ENCODE results near the gene MSRB3.

The MSRB3 gene

GRCh38 chr12:65391711-65392110, 113.2 kb downstream of the MSRB3 start:
- DNase-seq, result no peak

GRCh38 chr12:65392491-65392890, 114.0 kb downstream of the MSRB3 start:
- no peak for DNase-seq

- no peak for DNase-seq
Observed at GRCh38 chr12:65403188-65403587, 124.7 kb downstream of the MSRB3 start.

GRCh38 chr12:65407388-65408149, 129.1 kb downstream of the MSRB3 start:
- DNase-seq, result no peak

- DNase-seq, result no peak
Observed at GRCh38 chr12:65408441-65408840, 130.0 kb downstream of the MSRB3 start.

- no peak for DNase-seq
Observed at GRCh38 chr12:65409726-65410125, 131.2 kb downstream of the MSRB3 start.

- DNase-seq, result no peak
Observed at GRCh38 chr12:65411171-65411570, 132.7 kb downstream of the MSRB3 start.

- DNase-seq, result no peak
Observed at GRCh38 chr12:65414526-65414925, 136.0 kb downstream of the MSRB3 start.

- DNase-seq, result no peak
Observed at GRCh38 chr12:65415826-65416225, 137.3 kb downstream of the MSRB3 start.

GRCh38 chr12:65419284-65420072, 141.0 kb downstream of the MSRB3 start:
- DNase-seq, result no peak

GRCh38 chr12:65420941-65421340, 142.5 kb downstream of the MSRB3 start:
- DNase-seq, result no peak

- DNase-seq, result no peak
Observed at GRCh38 chr12:65427646-65428045, 149.2 kb downstream of the MSRB3 start.

GRCh38 chr12:65430006-65430405, 151.5 kb downstream of the MSRB3 start:
- DNase-seq, result no peak

- no peak for DNase-seq
Observed at GRCh38 chr12:65430571-65431306, 152.3 kb downstream of the MSRB3 start.

GRCh38 chr12:65432114-65432513, 153.6 kb downstream of the MSRB3 start:
- no peak for DNase-seq

- DNase-seq, result no peak
Observed at GRCh38 chr12:65432651-65433050, 154.2 kb downstream of the MSRB3 start.

GRCh38 chr12:65434737-65435136, 156.3 kb downstream of the MSRB3 start:
- DNase-seq, result no peak

- no peak for DNase-seq
Observed at GRCh38 chr12:65443038-65443437, 164.6 kb downstream of the MSRB3 start.

- no peak for DNase-seq
Observed at GRCh38 chr12:65444996-65445395, 166.5 kb downstream of the MSRB3 start.

GRCh38 chr12:65446901-65447300, 168.4 kb downstream of the MSRB3 start:
- no peak for DNase-seq

- no peak for DNase-seq
Observed at GRCh38 chr12:65449400-65449799, 170.9 kb downstream of the MSRB3 start.

GRCh38 chr12:65450625-65451024, 172.1 kb downstream of the MSRB3 start:
- no peak for DNase-seq
